ENCODE data around the gene ZNF581.

DNA sequence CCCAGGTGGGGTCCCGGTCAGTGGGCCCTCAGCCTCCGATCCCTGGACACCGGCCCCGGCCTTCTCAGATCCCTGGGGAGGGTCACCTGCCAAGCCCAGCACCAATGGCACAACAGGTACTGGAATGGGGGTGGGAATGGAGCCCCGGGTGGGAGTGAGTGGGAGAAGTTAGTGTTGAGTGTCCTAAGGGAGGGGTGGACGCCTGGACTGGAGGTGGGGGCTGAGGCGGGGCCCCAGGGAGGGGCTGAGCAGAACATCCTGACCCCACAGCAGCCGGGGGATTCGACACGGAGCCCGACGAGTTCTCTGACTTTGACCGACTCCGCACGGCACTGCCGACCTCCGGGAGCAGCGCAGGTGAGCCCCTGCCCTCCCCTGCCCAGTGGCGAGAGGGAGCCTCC, 49.2 kb downstream of the ZNF581 start:
- TF ChIP-seq, protein P1, sequence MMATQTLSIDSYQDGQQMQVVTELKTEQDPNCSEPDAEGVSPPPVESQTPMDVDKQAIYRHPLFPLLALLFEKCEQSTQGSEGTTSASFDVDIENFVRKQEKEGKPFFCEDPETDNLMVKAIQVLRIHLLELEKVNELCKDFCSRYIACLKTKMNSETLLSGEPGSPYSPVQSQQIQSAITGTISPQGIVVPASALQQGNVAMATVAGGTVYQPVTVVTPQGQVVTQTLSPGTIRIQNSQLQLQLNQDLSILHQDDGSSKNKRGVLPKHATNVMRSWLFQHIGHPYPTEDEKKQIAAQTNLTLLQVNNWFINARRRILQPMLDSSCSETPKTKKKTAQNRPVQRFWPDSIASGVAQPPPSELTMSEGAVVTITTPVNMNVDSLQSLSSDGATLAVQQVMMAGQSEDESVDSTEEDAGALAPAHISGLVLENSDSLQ (IDR thresholded peaks at IDR 0.05): no peak
- no peak for TF ChIP-seq SP1 (IDR thresholded peaks at IDR 0.05)
- no peak for TF ChIP-seq HDGF (IDR thresholded peaks at IDR 0.05; ENCODE audit: borderline replicate concordance)
- no peak for TF ChIP-seq FOXM1 (IDR thresholded peaks at IDR 0.05; ENCODE audit: borderline replicate concordance)
- TF ChIP-seq BHLHE40 (IDR thresholded peaks at IDR 0.05; ENCODE audit: borderline replicate concordance): no peak
- TF ChIP-seq FOXA1 (IDR thresholded peaks at IDR 0.05): no peak
- TF ChIP-seq LEF1 (IDR thresholded peaks at IDR 0.05; ENCODE audit: borderline replicate concordance): no peak
- TF ChIP-seq TARDBP (IDR thresholded peaks at IDR 0.05): no peak

All from HEK293T (cell line).